GM12864 (cell line): ENCODE data around the gene CEP112.
"Not testable (repeated sequence)": the region's sequence is repeated elsewhere in the genome, so short reads cannot be mapped to it uniquely, and the experiment has no call there.

Source experiments
- DNase-seq: peaks from one replicate; pipeline ENCODE4 v3.0.0-alpha.2; 2011; ENCODE audit warnings: low read depth
- H3K4me3 ChIP-seq: 2 replicates; pipeline ENCODE4 v1.5.1; 2011; ENCODE audit warnings: mild to moderate bottlenecking, low read depth, low read length, control low read depth
- CTCF ChIP-seq: IDR thresholded peaks from 2 replicates; pipeline ENCODE4 v1.5.1; 2011; ENCODE audit warnings: low read depth, mild to moderate bottlenecking, moderate library complexity, low read length, control low read depth, inconsistent platforms; ENCODE audit errors: missing control alignments

CEP112 gene

GRCh38 chr17:65841089-65841488 lies 350.8 kb downstream of the CEP112 start:
- no peak for DNase-seq
- H3K4me3 ChIP-seq: no peak overlapping the region
- TF ChIP-seq CTCF: no peak

GRCh38 chr17:65837232-65837631 lies 354.7 kb downstream of the CEP112 start:
- DNase-seq, H3K4me3 ChIP-seq: not testable (repeated sequence)

GRCh38 chr17:65833214-65833613 lies 358.7 kb downstream of the CEP112 start:
- no peak for DNase-seq
- no peak for TF ChIP-seq CTCF
- H3K4me3 ChIP-seq: no peak overlapping the region

- no peak overlapping the region for H3K4me3 ChIP-seq
- no peak for TF ChIP-seq CTCF
- DNase-seq: no peak
These were observed 361.6 kb downstream of the CEP112 start for GRCh38 chr17:65830356-65830755.

- not testable (repeated sequence) for H3K4me3 ChIP-seq
These were observed 365.4 kb downstream of the CEP112 start for GRCh38 chr17:65826577-65826976.

GRCh38 chr17:65824901-65825300 lies 367.0 kb downstream of the CEP112 start:
- no peak for DNase-seq
- H3K4me3 ChIP-seq: no peak overlapping the region
- TF ChIP-seq CTCF: no peak

More at GRCh38 chr17:65826577-65826976, 365.4 kb downstream of the CEP112 start:
- not testable (repeated sequence) for DNase-seq

- DNase-seq: no peak
- H3K4me3 ChIP-seq: no peak overlapping the region
- no peak for TF ChIP-seq CTCF
These were observed 368.2 kb downstream of the CEP112 start for GRCh38 chr17:65823713-65824112.

- TF ChIP-seq CTCF: no peak
- H3K4me3 ChIP-seq: no peak overlapping the region
- DNase-seq: no peak
These were observed 371.1 kb downstream of the CEP112 start for GRCh38 chr17:65820811-65821210.
